ENCODE results near the gene ZBTB5. TPM values are rescaled to one million over a fixed set of nuclear protein-coding genes. Genes with fewer than 3 reads are reported as not detected.
"Not testable (repeated sequence)": the region's sequence is repeated elsewhere in the genome, so short reads cannot be mapped to it uniquely, and the experiment has no call there.

Gene ZBTB5
- total RNA-seq, 1 experiment from 2014 or later: 17.7 TPM

GRCh38 chr9:37405764-37406380 is 59.4 kb downstream of the ZBTB5 start:
- DNase-seq (ENCODE audit: low read depth): no peak

- no peak for DNase-seq (ENCODE audit: low read depth)
Measured at GRCh38 chr9:37405350-37405749, 59.9 kb downstream of the ZBTB5 start.

GRCh38 chr9:37404590-37404989 is 60.7 kb downstream of the ZBTB5 start:
- DNase-seq (ENCODE audit: low read depth): no peak

- no peak for DNase-seq (ENCODE audit: low read depth)
Measured at GRCh38 chr9:37399336-37399735, 65.9 kb downstream of the ZBTB5 start.

- DNase-seq (ENCODE audit: low read depth): no peak
Measured at GRCh38 chr9:37398464-37399025, 66.7 kb downstream of the ZBTB5 start.

- DNase-seq (ENCODE audit: low read depth): not testable (repeated sequence)
Measured at GRCh38 chr9:37397948-37398347, 67.3 kb downstream of the ZBTB5 start.

GRCh38 chr9:37395663-37396062 is 69.6 kb downstream of the ZBTB5 start:
- no peak for DNase-seq (ENCODE audit: low read depth)

GRCh38 chr9:37395229-37395628 is 70.0 kb downstream of the ZBTB5 start:
- no peak for DNase-seq (ENCODE audit: low read depth)

GRCh38 chr9:37392272-37392671 is 73.0 kb downstream of the ZBTB5 start:
- no peak for DNase-seq (ENCODE audit: low read depth)

DNA sequence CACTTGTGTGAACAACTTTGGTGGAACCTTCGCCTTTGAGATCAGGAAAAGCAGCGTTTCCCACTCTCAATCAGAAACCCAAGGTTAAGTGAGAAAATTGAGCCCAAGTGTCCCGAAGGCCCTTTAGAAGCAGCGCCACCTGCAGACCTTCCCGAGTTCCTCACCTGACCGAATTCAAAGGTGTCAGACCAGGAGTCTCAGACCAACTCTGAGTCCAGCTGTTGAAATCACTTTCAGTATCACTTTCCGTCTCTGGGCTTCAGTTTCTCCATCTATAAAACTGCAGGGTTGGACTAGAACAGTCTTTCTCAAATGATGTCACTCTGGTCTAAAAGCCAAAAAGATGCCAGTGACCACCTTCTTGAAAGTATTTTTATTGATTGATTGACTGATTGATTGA is 74.5 kb downstream of the ZBTB5 start:
- DNase-seq (ENCODE audit: low read depth): peak; percentile 58

Other genes with a start within 250 kb of the ZBTB5 start
- gene GRHPR, start 42.8 kb downstream of the ZBTB5 start, total RNA-seq (2014; rRNA removed; shearing (Covaris generic)): 129 and 133 TPM in 2 replicates
- 32.8 and 43.0 TPM in 2 replicates for gene POLR1E, start 20.5 kb upstream of the ZBTB5 start, total RNA-seq (2014; rRNA removed; shearing (Covaris generic))
- 6.2 and 8.4 TPM in 2 replicates for gene FBXO10, start 110.9 kb upstream of the ZBTB5 start, total RNA-seq (2014; rRNA removed; shearing (Covaris generic))
- gene TOMM5, start 127.1 kb upstream of the ZBTB5 start, total RNA-seq (2014; rRNA removed; shearing (Covaris generic)): 307 and 320 TPM in 2 replicates
- not detected in 2 replicates for gene FRMPD1, start 185.5 kb upstream of the ZBTB5 start, total RNA-seq (2014; rRNA removed; shearing (Covaris generic))